Esophagus squamous epithelium (tissue), 4 donors: ENCODE results near the gene AR.

ENCODE experiments used
- POLR2A ChIP-seq, 4 donors: fragments of 450-650 bp; IDR thresholded peaks; one replicate each; pipeline ENCODE4 v1.6.1; 2017; ENCODE audit warnings: antibody characterized with exemption in 4 of 4, mild to moderate bottlenecking in 4 of 4, moderate library complexity in 3 of 4
- TF ChIP-seq, protein P1 (sequence below), 6 experiments: fragments of 450-650 bp in 4 of 6; fragments of 200-600 bp in 2 of 6; sonication (generic) in 2 of 6; IDR thresholded peaks; one replicate each; pipeline ENCODE4 v1.5.1; 2016 to 2019; ENCODE audit warnings: antibody characterized with exemption in 6 of 6, mild to moderate bottlenecking in 4 of 6, moderate library complexity in 4 of 6

DNA sequence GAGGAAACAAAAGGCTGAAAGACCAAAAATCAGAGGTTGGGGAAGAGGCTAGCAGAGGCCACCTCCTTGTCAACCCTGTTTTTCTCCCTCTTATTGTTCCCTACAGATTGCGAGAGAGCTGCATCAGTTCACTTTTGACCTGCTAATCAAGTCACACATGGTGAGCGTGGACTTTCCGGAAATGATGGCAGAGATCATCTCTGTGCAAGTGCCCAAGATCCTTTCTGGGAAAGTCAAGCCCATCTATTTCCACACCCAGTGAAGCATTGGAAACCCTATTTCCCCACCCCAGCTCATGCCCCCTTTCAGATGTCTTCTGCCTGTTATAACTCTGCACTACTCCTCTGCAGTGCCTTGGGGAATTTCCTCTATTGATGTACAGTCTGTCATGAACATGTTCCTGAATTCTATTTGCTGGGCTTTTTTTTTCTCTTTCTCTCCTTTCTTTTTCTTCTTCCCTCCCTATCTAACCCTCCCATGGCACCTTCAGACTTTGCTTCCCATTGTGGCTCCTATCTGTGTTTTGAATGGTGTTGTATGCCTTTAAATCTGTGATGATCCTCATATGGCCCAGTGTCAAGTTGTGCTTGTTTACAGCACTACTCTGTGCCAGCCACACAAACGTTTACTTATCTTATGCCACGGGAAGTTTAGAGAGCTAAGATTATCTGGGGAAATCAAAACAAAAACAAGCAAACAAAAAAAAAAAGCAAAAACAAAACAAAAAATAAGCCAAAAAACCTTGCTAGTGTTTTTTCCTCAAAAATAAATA, 179.9 kb downstream of the AR start:
- TF ChIP-seq, protein P1, sequence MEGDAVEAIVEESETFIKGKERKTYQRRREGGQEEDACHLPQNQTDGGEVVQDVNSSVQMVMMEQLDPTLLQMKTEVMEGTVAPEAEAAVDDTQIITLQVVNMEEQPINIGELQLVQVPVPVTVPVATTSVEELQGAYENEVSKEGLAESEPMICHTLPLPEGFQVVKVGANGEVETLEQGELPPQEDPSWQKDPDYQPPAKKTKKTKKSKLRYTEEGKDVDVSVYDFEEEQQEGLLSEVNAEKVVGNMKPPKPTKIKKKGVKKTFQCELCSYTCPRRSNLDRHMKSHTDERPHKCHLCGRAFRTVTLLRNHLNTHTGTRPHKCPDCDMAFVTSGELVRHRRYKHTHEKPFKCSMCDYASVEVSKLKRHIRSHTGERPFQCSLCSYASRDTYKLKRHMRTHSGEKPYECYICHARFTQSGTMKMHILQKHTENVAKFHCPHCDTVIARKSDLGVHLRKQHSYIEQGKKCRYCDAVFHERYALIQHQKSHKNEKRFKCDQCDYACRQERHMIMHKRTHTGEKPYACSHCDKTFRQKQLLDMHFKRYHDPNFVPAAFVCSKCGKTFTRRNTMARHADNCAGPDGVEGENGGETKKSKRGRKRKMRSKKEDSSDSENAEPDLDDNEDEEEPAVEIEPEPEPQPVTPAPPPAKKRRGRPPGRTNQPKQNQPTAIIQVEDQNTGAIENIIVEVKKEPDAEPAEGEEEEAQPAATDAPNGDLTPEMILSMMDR (IDR thresholded peaks at IDR 0.05) = no peak
- TF ChIP-seq POLR2A (IDR thresholded peaks at IDR 0.05) = no peak
